Measurements from ENCODE around the gene DNASE1L3.

Gene DNASE1L3

GRCh38 chr3:58157700-58158099, 53.1 kb downstream of the DNASE1L3 start:
- DNase-seq, result no peak

- DNase-seq, result no peak
Observed at GRCh38 chr3:58155838-58156237, 54.9 kb downstream of the DNASE1L3 start.

GRCh38 chr3:58154626-58155449, 55.9 kb downstream of the DNASE1L3 start:
- DNase-seq, result no peak

DNA sequence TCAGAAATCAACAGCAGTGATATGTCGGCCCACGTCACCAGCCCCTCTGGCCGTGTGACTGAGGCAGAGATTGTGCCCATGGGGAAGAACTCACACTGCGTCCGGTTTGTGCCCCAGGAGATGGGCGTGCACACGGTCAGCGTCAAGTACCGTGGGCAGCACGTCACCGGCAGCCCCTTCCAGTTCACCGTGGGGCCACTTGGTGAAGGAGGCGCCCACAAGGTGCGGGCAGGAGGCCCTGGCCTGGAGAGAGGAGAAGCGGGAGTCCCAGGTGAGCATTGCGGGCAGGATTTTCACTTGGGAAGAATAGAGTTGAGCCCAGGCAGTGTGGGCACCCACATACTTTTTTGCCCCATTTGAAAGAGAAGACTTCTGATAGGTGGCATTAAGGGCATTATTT, 57.4 kb downstream of the DNASE1L3 start:
- DNase-seq, result no peak

- DNase-seq, result no peak
Observed at GRCh38 chr3:58152225-58153015, 58.4 kb downstream of the DNASE1L3 start.

- DNase-seq, result no peak
Observed at GRCh38 chr3:58151637-58152036, 59.1 kb downstream of the DNASE1L3 start.

DNA sequence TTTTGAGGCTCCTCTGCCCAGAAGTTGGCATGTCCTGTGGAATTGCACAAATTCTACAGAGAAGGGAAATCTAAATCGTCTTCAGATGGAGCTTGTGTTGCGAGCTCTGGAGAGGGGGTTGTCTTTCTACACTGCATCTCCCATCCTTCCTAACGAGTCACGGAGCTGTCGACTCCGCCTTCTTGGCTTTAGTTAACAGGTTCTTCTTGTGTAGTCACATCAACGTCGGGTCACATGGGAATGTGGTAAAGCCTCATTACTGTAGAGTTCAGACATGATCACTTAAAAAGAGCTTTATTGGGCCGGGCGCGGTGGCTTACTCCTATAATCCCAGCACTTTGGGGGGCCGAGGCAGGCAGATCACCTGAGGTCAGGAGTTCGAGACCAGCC, 60.0 kb downstream of the DNASE1L3 start:
- DNase-seq, result no peak

GRCh38 chr3:58150130-58150809, 60.5 kb downstream of the DNASE1L3 start:
- DNase-seq, result no peak

DNA sequence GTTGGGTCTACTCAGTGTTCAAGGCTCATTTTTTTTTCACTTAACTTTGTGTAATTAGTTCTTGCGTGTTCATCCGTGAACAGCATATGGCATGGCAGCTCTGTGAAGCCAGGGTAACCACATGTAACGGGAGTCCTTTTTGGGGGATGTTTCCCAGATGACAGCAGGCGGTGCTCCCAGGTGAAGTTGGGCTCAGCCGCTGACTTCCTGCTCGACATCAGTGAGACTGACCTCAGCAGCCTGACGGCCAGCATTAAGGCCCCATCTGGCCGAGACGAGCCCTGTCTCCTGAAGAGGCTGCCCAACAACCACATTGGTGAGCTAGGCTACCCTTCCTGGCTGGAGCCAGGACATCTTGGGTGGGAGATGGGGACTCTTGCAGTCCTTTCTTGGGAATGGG, 62.7 kb downstream of the DNASE1L3 start:
- DNase-seq, result no peak

GRCh38 chr3:58144478-58145325, 66.1 kb downstream of the DNASE1L3 start:
- DNase-seq, result no peak

- DNase-seq, result no peak
Observed at GRCh38 chr3:58143417-58144055, 67.2 kb downstream of the DNASE1L3 start.
